H9 (cell line): ENCODE results near the gene MT3. TPM values are rescaled to one million over a fixed set of nuclear protein-coding genes. Genes with fewer than 3 reads are reported as not detected.
A peak's percentile ranks its signal among the peaks of the same experiment; 100 is the strongest.

ENCODE experiments used
- DNase-seq: peaks from one replicate; pipeline ENCODE4 v3.0.0-alpha.2; 2017
- H2AFZ ChIP-seq: one replicate; pipeline ENCODE4 v1.6.1; 2013; ENCODE audit warnings: mild to moderate bottlenecking, low read length, control low read depth, moderate library complexity
- H2AK5ac ChIP-seq: 2 replicates; pipeline ENCODE4 v1.6.1; 2013; ENCODE audit warnings: low read length, control low read depth, mixed read lengths; ENCODE audit not compliant: insufficient read length
- H2BK120ac ChIP-seq: one replicate; pipeline ENCODE4 v1.6.1; 2013; ENCODE audit warnings: low read depth, mild to moderate bottlenecking, low read length, control low read depth, inconsistent platforms; ENCODE audit not compliant: poor library complexity, severe bottlenecking
- H2BK12ac ChIP-seq: 2 replicates; pipeline ENCODE4 v1.6.1; 2013; ENCODE audit warnings: low read length, control low read depth, mixed read lengths, low read depth; ENCODE audit not compliant: insufficient read length
- H2BK15ac ChIP-seq: 2 replicates; pipeline ENCODE4 v1.6.1; 2013; ENCODE audit warnings: low read depth, low read length, control low read depth
- H2BK20ac ChIP-seq: one replicate; pipeline ENCODE4 v1.6.1; 2013; ENCODE audit warnings: low read depth, mild to moderate bottlenecking, low read length, control low read depth, inconsistent platforms; ENCODE audit not compliant: poor library complexity, severe bottlenecking
- H2BK5ac ChIP-seq: 2 replicates; pipeline ENCODE4 v1.6.1; 2013; ENCODE audit warnings: low read length, control low read depth, mixed read lengths; ENCODE audit not compliant: insufficient read length
- H3K14ac ChIP-seq: 2 replicates; pipeline ENCODE4 v1.6.1; 2013; ENCODE audit warnings: low read length, control low read depth; ENCODE audit not compliant: insufficient read depth
- H3K18ac ChIP-seq: 2 replicates; pipeline ENCODE4 v1.6.1; 2013; ENCODE audit warnings: low read depth, mild to moderate bottlenecking, mixed read lengths, low read length, control low read depth; ENCODE audit not compliant: insufficient read length
- H3K23ac ChIP-seq: 2 replicates; pipeline ENCODE4 v1.6.1; 2013; ENCODE audit warnings: low read length, control low read depth, mixed read lengths, low read depth; ENCODE audit not compliant: insufficient read length
- H3K23me2 ChIP-seq: 2 replicates; pipeline ENCODE4 v1.6.1; 2013; ENCODE audit warnings: low read depth, mild to moderate bottlenecking, mixed read lengths, low read length, control low read depth; ENCODE audit not compliant: insufficient read length, poor library complexity, severe bottlenecking
- H3K27ac ChIP-seq: 2 replicates; pipeline ENCODE4 v1.5.1; 2013; ENCODE audit warnings: low read length, control low read depth, mixed read lengths, low read depth; ENCODE audit not compliant: insufficient read length
- H3K27me3 ChIP-seq: 2 replicates; pipeline ENCODE4 v1.6.1; 2013; ENCODE audit warnings: low read length, control low read depth, inconsistent platforms; ENCODE audit not compliant: insufficient read depth
- H3K4ac ChIP-seq: 2 replicates; pipeline ENCODE4 v1.6.1; 2013; ENCODE audit warnings: low read depth, mild to moderate bottlenecking, control low read depth, inconsistent platforms, low read length, moderate library complexity
- H3K4me1 ChIP-seq: 2 replicates; pipeline ENCODE4 v1.6.1; 2013; ENCODE audit warnings: low read length, control low read depth, inconsistent platforms; ENCODE audit not compliant: insufficient read depth
- H3K4me2 ChIP-seq: 2 replicates; pipeline ENCODE4 v1.6.1; 2013; ENCODE audit warnings: low read length, control low read depth, mixed read lengths; ENCODE audit not compliant: insufficient read length, insufficient read depth
- H3K56ac ChIP-seq: 2 replicates; pipeline ENCODE4 v1.6.1; 2013; ENCODE audit warnings: low read depth, mild to moderate bottlenecking, mixed read lengths, low read length, control low read depth; ENCODE audit not compliant: insufficient read length
- H3K79me1 ChIP-seq: 2 replicates; pipeline ENCODE4 v1.6.1; 2013; ENCODE audit warnings: low read depth, mild to moderate bottlenecking, moderate library complexity, low read length, control low read depth, inconsistent platforms; ENCODE audit not compliant: insufficient read depth, poor library complexity, severe bottlenecking
- H3K79me2 ChIP-seq: 2 replicates; pipeline ENCODE4 v1.6.1; 2013; ENCODE audit warnings: low read length, control low read depth, inconsistent platforms; ENCODE audit not compliant: insufficient read depth
- H3K9ac ChIP-seq: 2 replicates; pipeline ENCODE4 v1.6.1; 2013; ENCODE audit warnings: low read length, control low read depth, mixed read lengths; ENCODE audit not compliant: insufficient read length; ENCODE audit errors: extremely low read depth
- H3K9me3 ChIP-seq: one replicate; pipeline ENCODE4 v1.6.1; 2013; ENCODE audit warnings: low read depth, low read length, inconsistent platforms; ENCODE audit not compliant: control insufficient read depth
- H3T11ph ChIP-seq: one replicate; pipeline ENCODE4 v1.6.1; 2013; ENCODE audit warnings: mild to moderate bottlenecking, low read length, control low read depth, inconsistent platforms
- H4K20me1 ChIP-seq: one replicate; pipeline ENCODE4 v1.6.1; 2013; ENCODE audit not compliant: control insufficient read depth, insufficient read length, insufficient read depth
- H4K5ac ChIP-seq: 2 replicates; pipeline ENCODE4 v1.6.1; 2013; ENCODE audit warnings: low read depth, mild to moderate bottlenecking, mixed read lengths, low read length, control low read depth; ENCODE audit not compliant: insufficient read length
- H4K8ac ChIP-seq: replicated peaks from 2 replicates; pipeline ENCODE4 v1.6.1; 2013; ENCODE audit warnings: low read length, control low read depth, mixed read lengths, low read depth; ENCODE audit not compliant: insufficient read length
- H4K91ac ChIP-seq: 2 replicates; pipeline ENCODE4 v1.6.1; 2013; ENCODE audit warnings: low read depth, mild to moderate bottlenecking, moderate library complexity, mixed read lengths, low read length, control low read depth; ENCODE audit not compliant: insufficient read length
- H3K27ac Mint-ChIP-seq, 3 experiments: 2 replicates in 2 of 3; 3 replicates in 1 of 3; pipeline ENCODE4 v1.8.0; 2020 to 2021; ENCODE audit warnings: mixed read lengths in 3 of 3, mild to moderate bottlenecking in 1 of 3, moderate library complexity in 1 of 3
- H3K27me3 Mint-ChIP-seq: 2 replicates; pipeline ENCODE4 v1.8.0; 2021; ENCODE audit warnings: low read depth, mild to moderate bottlenecking, moderate library complexity, mixed read lengths
- H3K36me3 Mint-ChIP-seq, 3 experiments: 2 replicates in 2 of 3; 3 replicates in 1 of 3; pipeline ENCODE4 v1.8.0; 2020 to 2021; ENCODE audit warnings: low read depth in 3 of 3, mixed read lengths in 3 of 3; ENCODE audit not compliant: insufficient read depth in 1 of 3
- H3K4me1 Mint-ChIP-seq, 2 experiments: 2 replicates each; pipeline ENCODE4 v1.8.0; 2020; ENCODE audit warnings: mixed read lengths in 2 of 2
- H3K4me3 Mint-ChIP-seq, 2 experiments: 2 replicates in 1 of 2; 3 replicates in 1 of 2; pipeline ENCODE4 v1.8.0; 2020 to 2021; ENCODE audit warnings: mild to moderate bottlenecking in 2 of 2, mixed read lengths in 2 of 2, moderate library complexity in 1 of 2
- H3K9me3 Mint-ChIP-seq, 2 experiments: 2 replicates in 1 of 2; 3 replicates in 1 of 2; pipeline ENCODE4 v1.8.0; 2020; ENCODE audit warnings: mild to moderate bottlenecking in 2 of 2, mixed read lengths in 2 of 2, moderate library complexity in 1 of 2
- CTCF ChIP-seq: fragments of 200-600 bp; sonication (generic); conservative IDR thresholded peaks from 3 replicates; pipeline ENCODE4 v1.8.0; 2021; ENCODE audit warnings: antibody characterized with exemption, mild to moderate bottlenecking
- WGBS: extraction: QIAGEN DNeasy Blood & Tissue Kit; methylation state at CpG from one replicate; pipeline ENCODE4 v1.1.7; 2013; ENCODE audit warnings: missing lambda C conversion rate, low lambda C conversion rate, mixed read lengths; ENCODE audit not compliant: insufficient read length; ENCODE audit errors: extremely low coverage; 5-methylcytosine and 5-hydroxymethylcytosine counted together
- total RNA-seq: library from RNA; stranded (reverse); gene quantifications from 2 replicates; pipeline ENCODE4 v1.2.1, GENCODE V29; 2021

The MT3 gene
- total RNA-seq, 1 experiment from 2014 or later, result not detected

DNA sequence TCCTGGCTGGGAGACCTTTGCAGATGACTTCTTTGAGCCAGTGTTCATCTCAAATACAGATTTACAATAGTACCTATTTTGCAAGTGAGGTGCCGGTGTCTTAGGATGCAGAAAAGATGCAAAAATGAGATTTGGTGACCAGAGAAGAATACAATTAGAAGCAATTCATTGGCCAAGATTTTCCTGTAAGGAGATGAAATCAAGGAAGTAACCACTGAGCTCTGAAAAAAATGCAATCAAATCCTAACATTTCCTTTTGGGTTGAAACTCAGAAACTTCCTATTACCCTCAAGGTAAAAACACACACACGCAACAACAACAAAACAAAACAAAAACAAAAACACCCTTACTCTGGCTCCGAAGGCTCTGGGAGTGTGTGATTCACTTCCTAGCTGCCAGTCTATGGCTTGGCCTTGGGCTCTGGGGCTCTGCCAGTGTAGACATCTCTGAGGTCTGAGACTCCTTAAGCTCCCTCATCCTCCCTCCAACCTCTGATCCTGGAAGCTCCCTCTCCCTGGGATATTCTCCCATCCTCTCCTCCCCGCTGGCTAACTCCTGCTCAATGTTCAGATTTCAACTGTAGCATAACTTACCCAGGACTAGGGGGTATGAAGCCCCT lies 41.3 kb upstream of the MT3 start:
- no peak overlapping the region for H3K4ac ChIP-seq
- H3K4me2 ChIP-seq, result peak overlapping the region; percentile 49
- H3K4me1 ChIP-seq, result peaks cover 4% of the 10 kb centered on the region; the same call in 1 of the 2 replicates
- Mint-ChIP-seq H3K27me3 (peaks cover 12% of the 10 kb centered on the region), H3K4me3 (peak overlapping the region; percentile 21 to 76; a peak in 3 of 5 replicates), H3K27ac (peak overlapping the region; percentile 50 to 99 (median 98)), H3K4me1 (peaks cover 30 to 34% of the 10 kb centered on the region in 2 experiments), H3K36me3 (no peaks in the 10 kb centered on the region; a peak in 1 of 7 replicates), H3K9me3 (no peaks in the 10 kb centered on the region; a peak in 1 of 5 replicates)
- peak overlapping the region; percentile 17 for H3K18ac ChIP-seq
- no peak overlapping the region for H2BK20ac ChIP-seq
- no peak overlapping the region for H4K8ac ChIP-seq
- H2AK5ac ChIP-seq, result no peak overlapping the region
- peak overlapping the region; percentile 64; the same call in 1 of the 2 replicates for H3K14ac ChIP-seq
- no peaks in the 10 kb centered on the region for H3K27me3 ChIP-seq
- H4K5ac ChIP-seq, result no peak overlapping the region
- H3K9ac ChIP-seq, result no peak overlapping the region
- no peak overlapping the region for H4K91ac ChIP-seq
- H3K56ac ChIP-seq, result no peak overlapping the region
- no peak for DNase-seq
- H3K79me2 ChIP-seq, result no peaks in the 10 kb centered on the region
- H3K27ac ChIP-seq, result peak overlapping the region; percentile 86
- no peak for TF ChIP-seq CTCF
- H2BK120ac ChIP-seq, result no peak overlapping the region
- no peak overlapping the region for H2BK15ac ChIP-seq
- no CpG with 5 or more reads among the region's 4 CpGs for WGBS
- H2BK5ac ChIP-seq, result no peak overlapping the region
- no peaks in the 10 kb centered on the region for H3K23me2 ChIP-seq
- no peak overlapping the region for H3T11ph ChIP-seq
- peak overlapping the region; percentile 40 for H2BK12ac ChIP-seq
- no peaks in the 10 kb centered on the region for H3K9me3 ChIP-seq
- H2AFZ ChIP-seq, result no peak overlapping the region
- no peaks in the 10 kb centered on the region for H3K79me1 ChIP-seq
- no peaks in the 10 kb centered on the region for H4K20me1 ChIP-seq
- no peak overlapping the region for H3K23ac ChIP-seq
